Ishikawa (cell line): ENCODE results near the gene VAX1.

Source experiments
- CEBPB ChIP-seq: IDR thresholded peaks from 2 replicates; pipeline ENCODE4 v1.6.1; 2012
- CREB1 ChIP-seq: IDR thresholded peaks from 2 replicates; pipeline ENCODE4 v1.6.1; 2012; ENCODE audit warnings: low read depth
- EGR1 ChIP-seq: IDR thresholded peaks from 2 replicates; pipeline ENCODE4 v1.6.1; 2012
- EP300 ChIP-seq: IDR thresholded peaks from 2 replicates; pipeline ENCODE4 v1.6.1; 2012; ENCODE audit warnings: borderline replicate concordance
- FOXM1 ChIP-seq: IDR thresholded peaks from 2 replicates; pipeline ENCODE4 v1.6.1; 2012; ENCODE audit warnings: low read depth, borderline replicate concordance
- NFIC ChIP-seq: IDR thresholded peaks from 2 replicates; pipeline ENCODE4 v1.6.1; 2012
- RAD21 ChIP-seq: IDR thresholded peaks from 2 replicates; pipeline ENCODE4 v1.6.1; 2012; ENCODE audit warnings: low read depth
- TAF1 ChIP-seq: IDR thresholded peaks from 2 replicates; pipeline ENCODE4 v1.6.1; 2012; ENCODE audit warnings: low read depth, mild to moderate bottlenecking
- TCF12 ChIP-seq: IDR thresholded peaks from 2 replicates; pipeline ENCODE4 v1.6.1; 2012; ENCODE audit warnings: low read depth
- YY1 ChIP-seq: IDR thresholded peaks from 2 replicates; pipeline ENCODE4 v1.6.1; 2012; ENCODE audit warnings: low read depth
- TF ChIP-seq, protein P1 (sequence below): IDR thresholded peaks from 2 replicates; pipeline ENCODE4 v1.6.1; 2012; ENCODE audit warnings: low read depth, mild to moderate bottlenecking
- TF ChIP-seq, protein P2 (sequence below): IDR thresholded peaks from 2 replicates; pipeline ENCODE4 v1.6.1; 2012
- TF ChIP-seq, protein P3 (sequence below): IDR thresholded peaks from 2 replicates; pipeline ENCODE4 v1.6.1; 2012

DNA sequence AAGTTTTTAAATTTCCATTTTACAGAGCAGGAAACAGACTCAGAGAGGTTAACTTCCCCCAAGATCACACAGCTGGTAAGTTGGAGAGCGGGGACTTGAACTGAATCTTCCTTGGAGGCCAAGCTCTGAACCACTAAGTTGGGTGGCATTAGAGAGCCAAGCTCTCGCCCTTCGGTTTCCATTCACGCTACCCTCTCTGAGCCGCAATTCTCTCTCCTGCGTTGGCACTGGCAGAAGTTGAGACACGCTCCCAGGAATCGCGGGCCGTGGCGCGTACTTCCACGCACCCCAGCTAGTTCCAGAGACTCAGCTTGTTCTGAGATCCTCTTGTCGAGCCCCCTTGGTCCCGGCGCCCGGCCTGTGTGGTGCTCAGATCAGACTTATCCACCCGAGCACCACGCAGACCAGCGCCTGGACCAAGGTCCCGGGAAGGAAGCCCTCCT is 29.3 kb upstream of the VAX1 start:
- TF ChIP-seq FOXM1 (no peak), EGR1 (no peak), EP300 (no peak), RAD21 (no peak), CREB1 (no peak), TCF12 (no peak), TAF1 (no peak), CEBPB (no peak), NFIC (no peak), YY1 (no peak)
- TF ChIP-seq, protein P1, sequence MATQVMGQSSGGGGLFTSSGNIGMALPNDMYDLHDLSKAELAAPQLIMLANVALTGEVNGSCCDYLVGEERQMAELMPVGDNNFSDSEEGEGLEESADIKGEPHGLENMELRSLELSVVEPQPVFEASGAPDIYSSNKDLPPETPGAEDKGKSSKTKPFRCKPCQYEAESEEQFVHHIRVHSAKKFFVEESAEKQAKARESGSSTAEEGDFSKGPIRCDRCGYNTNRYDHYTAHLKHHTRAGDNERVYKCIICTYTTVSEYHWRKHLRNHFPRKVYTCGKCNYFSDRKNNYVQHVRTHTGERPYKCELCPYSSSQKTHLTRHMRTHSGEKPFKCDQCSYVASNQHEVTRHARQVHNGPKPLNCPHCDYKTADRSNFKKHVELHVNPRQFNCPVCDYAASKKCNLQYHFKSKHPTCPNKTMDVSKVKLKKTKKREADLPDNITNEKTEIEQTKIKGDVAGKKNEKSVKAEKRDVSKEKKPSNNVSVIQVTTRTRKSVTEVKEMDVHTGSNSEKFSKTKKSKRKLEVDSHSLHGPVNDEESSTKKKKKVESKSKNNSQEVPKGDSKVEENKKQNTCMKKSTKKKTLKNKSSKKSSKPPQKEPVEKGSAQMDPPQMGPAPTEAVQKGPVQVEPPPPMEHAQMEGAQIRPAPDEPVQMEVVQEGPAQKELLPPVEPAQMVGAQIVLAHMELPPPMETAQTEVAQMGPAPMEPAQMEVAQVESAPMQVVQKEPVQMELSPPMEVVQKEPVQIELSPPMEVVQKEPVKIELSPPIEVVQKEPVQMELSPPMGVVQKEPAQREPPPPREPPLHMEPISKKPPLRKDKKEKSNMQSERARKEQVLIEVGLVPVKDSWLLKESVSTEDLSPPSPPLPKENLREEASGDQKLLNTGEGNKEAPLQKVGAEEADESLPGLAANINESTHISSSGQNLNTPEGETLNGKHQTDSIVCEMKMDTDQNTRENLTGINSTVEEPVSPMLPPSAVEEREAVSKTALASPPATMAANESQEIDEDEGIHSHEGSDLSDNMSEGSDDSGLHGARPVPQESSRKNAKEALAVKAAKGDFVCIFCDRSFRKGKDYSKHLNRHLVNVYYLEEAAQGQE = no peak
- TF ChIP-seq, protein P2, sequence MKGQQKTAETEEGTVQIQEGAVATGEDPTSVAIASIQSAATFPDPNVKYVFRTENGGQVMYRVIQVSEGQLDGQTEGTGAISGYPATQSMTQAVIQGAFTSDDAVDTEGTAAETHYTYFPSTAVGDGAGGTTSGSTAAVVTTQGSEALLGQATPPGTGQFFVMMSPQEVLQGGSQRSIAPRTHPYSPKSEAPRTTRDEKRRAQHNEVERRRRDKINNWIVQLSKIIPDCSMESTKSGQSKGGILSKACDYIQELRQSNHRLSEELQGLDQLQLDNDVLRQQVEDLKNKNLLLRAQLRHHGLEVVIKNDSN = no peak
- TF ChIP-seq, protein P3, sequence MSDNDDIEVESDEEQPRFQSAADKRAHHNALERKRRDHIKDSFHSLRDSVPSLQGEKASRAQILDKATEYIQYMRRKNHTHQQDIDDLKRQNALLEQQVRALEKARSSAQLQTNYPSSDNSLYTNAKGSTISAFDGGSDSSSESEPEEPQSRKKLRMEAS = no peak
